ENCODE results near the gene NUP37. TPM values are rescaled to one million over a fixed set of nuclear protein-coding genes. Genes with fewer than 3 reads are reported as not detected.

NUP37 gene
- total RNA-seq, 1 experiment from 2014 or later = 32.3 TPM

GRCh38 chr12:102064476-102064875 lies 55.4 kb downstream of the NUP37 start:
- POLR2A ChIA-PET = interaction anchor here (1.4 kb wide), 1 partner anchor 55 kb away, joined by 3 read pairs; the partner anchor contains the start of genes NUP37 and PARPBP

GRCh38 chr12:102063069-102063468 lies 56.8 kb downstream of the NUP37 start:
- intact Hi-C loops (cut with micrococcal nuclease) = loop anchor here (10.0 kb wide), 1 partner anchor 128 kb away; no protein-coding TSS in a partner anchor
- no peak for TF ChIP-seq CTCF (IDR thresholded peaks at IDR 0.05; ENCODE audit: unreplicated experiment)
- H3K27me3 Mint-ChIP-seq (ENCODE audit: insufficient read depth, unreplicated experiment) = no peaks in the 10 kb centered on the region
- H3K4me1 Mint-ChIP-seq (ENCODE audit: insufficient read depth, unreplicated experiment) = no peaks in the 10 kb centered on the region
- ChIA-PET CTCF (no interaction called here), POLR2A (no interaction called here)
- no peak overlapping the region for H3K27ac Mint-ChIP-seq (ENCODE audit: low read depth, unreplicated experiment)
- peak; percentile 5 for DNase-seq (ENCODE audit: unreplicated experiment)
- no peaks in the 10 kb centered on the region for H3K36me3 Mint-ChIP-seq (ENCODE audit: insufficient read depth, unreplicated experiment)
- H3K4me3 Mint-ChIP-seq (ENCODE audit: unreplicated experiment) = no peak overlapping the region
- no peaks in the 10 kb centered on the region for H3K9me3 Mint-ChIP-seq (ENCODE audit: unreplicated experiment)
- BruUV-seq (replicated peaks) = no TSS peak

More at GRCh38 chr12:102064476-102064875, 55.4 kb downstream of the NUP37 start:
- CTCF ChIA-PET = interaction anchor here (0.6 kb wide), 1 partner anchor 234 kb away, joined by 3 read pairs; no protein-coding TSS in a partner anchor
- H3K4me1 Mint-ChIP-seq (ENCODE audit: insufficient read depth, unreplicated experiment) = no peaks in the 10 kb centered on the region
- no peak overlapping the region for H3K4me3 Mint-ChIP-seq (ENCODE audit: unreplicated experiment)
- DNase-seq (ENCODE audit: unreplicated experiment) = no peak
- H3K27ac Mint-ChIP-seq (ENCODE audit: low read depth, unreplicated experiment) = no peak overlapping the region
- H3K36me3 Mint-ChIP-seq (ENCODE audit: insufficient read depth, unreplicated experiment) = no peaks in the 10 kb centered on the region
- H3K9me3 Mint-ChIP-seq (ENCODE audit: unreplicated experiment) = no peaks in the 10 kb centered on the region
- intact Hi-C loops (cut with micrococcal nuclease) = loop anchor here (10.0 kb wide), 1 partner anchor 130 kb away; no protein-coding TSS in a partner anchor
- no TSS peak for BruUV-seq (replicated peaks)
- no peak for TF ChIP-seq CTCF (IDR thresholded peaks at IDR 0.05; ENCODE audit: unreplicated experiment)
- H3K27me3 Mint-ChIP-seq (ENCODE audit: insufficient read depth, unreplicated experiment) = no peaks in the 10 kb centered on the region

- intact Hi-C loops (cut with micrococcal nuclease) = loop anchor here (10.0 kb wide), 1 partner anchor 128 kb away; no protein-coding TSS in a partner anchor
- no peak for DNase-seq (ENCODE audit: unreplicated experiment)
- no peak for TF ChIP-seq CTCF (IDR thresholded peaks at IDR 0.05; ENCODE audit: unreplicated experiment)
- ChIA-PET CTCF (interaction anchor here (1.4 kb wide), 1 partner anchor 122 kb away, joined by 4 read pairs; no protein-coding TSS in a partner anchor), POLR2A (interaction anchor here (1.0 to 1.7 kb wide), 5 partner anchors 9 to 126 kb away, joined by 3 to 16 read pairs (median 8); no protein-coding TSS in a partner anchor)
- no TSS peak for BruUV-seq (replicated peaks)
- Mint-ChIP-seq H3K4me3 (ENCODE audit: unreplicated experiment) (peak overlapping the region; percentile 100), H3K9me3 (ENCODE audit: unreplicated experiment) (no peaks in the 10 kb centered on the region), H3K4me1 (ENCODE audit: insufficient read depth, unreplicated experiment) (no peaks in the 10 kb centered on the region), H3K36me3 (ENCODE audit: insufficient read depth, unreplicated experiment) (peaks cover 6% of the 10 kb centered on the region), H3K27me3 (ENCODE audit: insufficient read depth, unreplicated experiment) (no peaks in the 10 kb centered on the region), H3K27ac (ENCODE audit: low read depth, unreplicated experiment) (peak overlapping the region; percentile 98)
These were observed 57.5 kb downstream of the NUP37 start for GRCh38 chr12:102062419-102062806.

- H3K36me3 Mint-ChIP-seq (ENCODE audit: insufficient read depth, unreplicated experiment) = peaks cover 6% of the 10 kb centered on the region
- ChIA-PET CTCF (interaction anchor here (0.6 to 1.4 kb wide), 7 partner anchors 34 to 643 kb away, joined by 3 to 6 read pairs (median 3); no protein-coding TSS in a partner anchor), POLR2A (interaction anchor here (0.6 to 1.7 kb wide), 18 partner anchors 8 to 1895 kb away, joined by 3 to 16 read pairs (median 3); partner anchors contain the start of genes ARL1, NUP37 and PARPBP)
- H3K9me3 Mint-ChIP-seq (ENCODE audit: unreplicated experiment) = no peaks in the 10 kb centered on the region
- no peaks in the 10 kb centered on the region for H3K27me3 Mint-ChIP-seq (ENCODE audit: insufficient read depth, unreplicated experiment)
- peak within 1 kb of the TSS; percentile 100 for H3K4me3 Mint-ChIP-seq (ENCODE audit: unreplicated experiment)
- intact Hi-C loops (cut with micrococcal nuclease) = loop anchor here (10.0 kb wide), 1 partner anchor 127 kb away; no protein-coding TSS in a partner anchor
- DNase-seq (ENCODE audit: unreplicated experiment) = peak; percentile 95
- peak within 1 kb of the TSS; percentile 98 for H3K27ac Mint-ChIP-seq (ENCODE audit: low read depth, unreplicated experiment)
- no peak for TF ChIP-seq CTCF (IDR thresholded peaks at IDR 0.05; ENCODE audit: unreplicated experiment)
- H3K4me1 Mint-ChIP-seq (ENCODE audit: insufficient read depth, unreplicated experiment) = no peaks in the 10 kb centered on the region
- BruUV-seq (replicated peaks) = TSS peak; percentile 65
These were observed 58.1 kb downstream of the NUP37 start, which contains the start of gene WASHC3 for GRCh38 chr12:102061560-102062418. Gene WASHC3, minus strand, starts transcription at chr12:102061991. Its CDS starts 29 bp downstream, at chr12:102061962.
